Spleen (tissue), 11 donors: ENCODE results near the gene TENM4. TPM values are rescaled to one million over a fixed set of nuclear protein-coding genes. Genes with fewer than 3 reads are reported as not detected.

Source experiments
- DNase-seq: peaks from one replicate; pipeline ENCODE4 v3.0.0-alpha.2; 2020
- H3K27ac ChIP-seq, 8 donors: fragments of 200-600 bp; sonication (generic) in 7 of 8; 1 replicate in 4 of 8; 2 replicates in 4 of 8; pipeline versions ENCODE4 v1.5.0 to v1.8.0; 2016 to 2021; ENCODE audit warnings: inconsistent platforms in 4 of 8, mild to moderate bottlenecking in 4 of 8, moderate library complexity in 1 of 8
- H3K27me3 ChIP-seq, 7 donors: fragments of 200-600 bp; sonication (generic) in 6 of 7; replicated peaks in 1 of 7; 1 replicate in 4 of 7; 2 replicates in 3 of 7; pipeline versions ENCODE4 v1.5.0 to v1.8.0; 2016 to 2021; ENCODE audit warnings: inconsistent platforms in 3 of 7, mild to moderate bottlenecking in 1 of 7
- H3K36me3 ChIP-seq, 6 donors: fragments of 200-600 bp; sonication (generic) in 5 of 6; 1 replicate in 4 of 6; 2 replicates in 2 of 6; pipeline versions ENCODE4 v1.5.0 to v1.8.0; 2016 to 2021; ENCODE audit warnings: inconsistent platforms in 2 of 6
- H3K4me1 ChIP-seq, 6 donors: fragments of 200-600 bp; sonication (generic) in 5 of 6; 1 replicate in 3 of 6; 2 replicates in 3 of 6; pipeline versions ENCODE4 v1.5.0 to v1.8.0; 2016 to 2021; ENCODE audit warnings: inconsistent platforms in 3 of 6
- H3K4me3 ChIP-seq, 8 donors: fragments of 200-600 bp; sonication (generic) in 7 of 8; 1 replicate in 4 of 8; 2 replicates in 4 of 8; pipeline versions ENCODE4 v1.5.0 to v1.8.0; 2016 to 2021; ENCODE audit warnings: inconsistent platforms in 4 of 8, mild to moderate bottlenecking in 4 of 8, moderate library complexity in 2 of 8
- H3K9me3 ChIP-seq, 8 donors: fragments of 200-600 bp; sonication (generic) in 7 of 8; 1 replicate in 4 of 8; 2 replicates in 4 of 8; pipeline versions ENCODE4 v1.5.0 to v1.8.0; 2016 to 2021; ENCODE audit warnings: inconsistent platforms in 4 of 8
- POLR2A ChIP-seq, 3 donors: fragments of 450-650 bp; IDR thresholded peaks; one replicate each; pipeline ENCODE4 v1.5.1; 2017; ENCODE audit warnings: antibody characterized with exemption in 3 of 3, mild to moderate bottlenecking in 1 of 3
- POLR2AphosphoS5 ChIP-seq, 3 donors: sonication (generic); formaldehyde crosslinking; IDR thresholded peaks; one replicate each; pipeline ENCODE4 v1.5.1; 2017; ENCODE audit warnings: antibody characterized with exemption in 3 of 3
- WGBS, 5 donors: extraction: QIAGEN DNeasy Blood & Tissue Kit in 3 of 5; methylation state at CpG; one replicate each; pipeline versions ENCODE4 v1.1.5 to v1.1.7; 2013 to 2018; 5-methylcytosine and 5-hydroxymethylcytosine counted together
- intact Hi-C: fragments of 100-400 bp; cut with DNase I; formaldehyde crosslinking; loops from one replicate; pipeline ENCODE4 v1.15.0; 2023; ENCODE audit warnings: low total_unique reads
- polyA plus RNA-seq, 3 donors: library from polyadenylated mRNA; stranded (reverse); fragments of 200-250 nt; gene quantifications; one replicate each; pipeline ENCODE4 v1.2.1, GENCODE V29; 2013
- total RNA-seq, 7 donors: library from RNA; depleted of rRNA in 3 of 7; stranded (reverse); fragments of >200 nt in 3 of 7; fragmentation: NEBNext Ultra II Directional in 4 of 7; extraction: Animal tissue kit (Norgen Biotek cat#: 25700) in 4 of 7; gene quantifications; one replicate each; pipeline versions ENCODE4 v1.1.0 to v1.2.1, GENCODE V29; 2016 to 2021
- TF ChIP-seq, protein P1 (sequence below), 11 experiments: fragments of 200-600 bp in 7 of 11; fragments of 450-650 bp in 4 of 11; sonication (generic) in 4 of 11; IDR thresholded peaks in 8 of 11; conservative IDR thresholded peaks in 3 of 11; 1 replicate in 7 of 11; 2 replicates in 4 of 11; pipeline versions ENCODE4 v1.4.0 to v1.8.0; 2016 to 2021; ENCODE audit warnings: antibody characterized with exemption in 11 of 11, inconsistent platforms in 4 of 11, mild to moderate bottlenecking in 1 of 11
- donor health status: healthy with polysubstance abuse.
- donor health status: DM: no; HTN: no; CAD: no; lungs with moderate emphysema.
- donor health status: DM: no; HTN: no; CAD: no.
- donor health status: Bipolar disorder and iron deficiency.
- donor health status: healthy.
- donor health status: DM: no; HTN: no; CAD: no.
- donor health status: DM: yes; HTN: yes; CAD: no.

Gene TENM4
- total and polyA plus RNA-seq, 10 donors: 0.09 to 4.5 (median 1.2) TPM

DNA sequence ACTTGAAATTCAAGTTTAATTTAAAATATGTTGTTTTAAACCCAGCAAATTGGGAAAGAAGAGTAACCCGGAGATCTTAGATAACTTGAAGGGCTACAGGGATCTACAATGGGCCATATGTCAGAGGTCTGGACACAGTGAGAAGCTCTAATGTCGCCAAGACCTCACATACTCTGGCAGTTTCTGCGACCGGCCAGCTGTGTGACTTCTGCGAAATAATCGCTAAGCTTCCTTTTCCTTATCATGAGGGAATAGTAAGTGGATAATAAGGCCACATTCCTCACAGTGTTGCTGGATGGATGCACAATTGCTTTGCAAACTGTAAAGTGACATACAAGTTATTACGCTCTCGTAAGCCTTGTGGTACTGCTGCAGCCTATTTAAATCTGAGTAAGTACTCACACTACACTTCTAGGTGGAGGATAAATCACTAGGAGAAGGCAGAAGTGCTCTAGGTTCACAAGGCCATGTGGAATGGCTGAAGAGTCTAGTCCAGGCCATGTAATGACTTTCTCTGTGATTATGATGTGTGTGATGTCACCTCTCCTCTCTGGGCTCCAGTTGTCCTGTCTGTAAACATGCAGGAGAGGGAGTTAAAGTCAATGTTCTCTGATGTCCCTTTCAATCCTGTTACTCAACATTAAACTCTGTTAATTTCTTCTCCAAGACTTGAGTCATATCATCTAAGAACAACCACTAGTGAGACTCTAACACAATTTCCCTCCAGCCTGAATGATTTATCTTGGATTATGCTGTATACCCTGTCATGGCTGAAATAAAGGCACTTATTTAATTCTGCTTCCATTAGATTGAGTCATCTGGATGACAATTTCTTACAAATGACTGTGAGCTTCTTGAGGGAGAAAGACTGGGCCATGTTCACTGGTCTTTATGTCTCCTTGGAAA, 673.5 kb downstream of the TENM4 start:
- TF ChIP-seq, protein P1, sequence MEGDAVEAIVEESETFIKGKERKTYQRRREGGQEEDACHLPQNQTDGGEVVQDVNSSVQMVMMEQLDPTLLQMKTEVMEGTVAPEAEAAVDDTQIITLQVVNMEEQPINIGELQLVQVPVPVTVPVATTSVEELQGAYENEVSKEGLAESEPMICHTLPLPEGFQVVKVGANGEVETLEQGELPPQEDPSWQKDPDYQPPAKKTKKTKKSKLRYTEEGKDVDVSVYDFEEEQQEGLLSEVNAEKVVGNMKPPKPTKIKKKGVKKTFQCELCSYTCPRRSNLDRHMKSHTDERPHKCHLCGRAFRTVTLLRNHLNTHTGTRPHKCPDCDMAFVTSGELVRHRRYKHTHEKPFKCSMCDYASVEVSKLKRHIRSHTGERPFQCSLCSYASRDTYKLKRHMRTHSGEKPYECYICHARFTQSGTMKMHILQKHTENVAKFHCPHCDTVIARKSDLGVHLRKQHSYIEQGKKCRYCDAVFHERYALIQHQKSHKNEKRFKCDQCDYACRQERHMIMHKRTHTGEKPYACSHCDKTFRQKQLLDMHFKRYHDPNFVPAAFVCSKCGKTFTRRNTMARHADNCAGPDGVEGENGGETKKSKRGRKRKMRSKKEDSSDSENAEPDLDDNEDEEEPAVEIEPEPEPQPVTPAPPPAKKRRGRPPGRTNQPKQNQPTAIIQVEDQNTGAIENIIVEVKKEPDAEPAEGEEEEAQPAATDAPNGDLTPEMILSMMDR (IDR thresholded peaks at IDR 0.05 in 8 of 11, conservative IDR thresholded peaks at IDR 0.05 in 3 of 11): no peak
- no peak for TF ChIP-seq POLR2AphosphoS5 (IDR thresholded peaks at IDR 0.05)
- no peak for TF ChIP-seq POLR2A (IDR thresholded peaks at IDR 0.05)
- 84 to 93% (median 92%) methylated on average over 8 of the region's 8 CpGs for WGBS, 5 donors
- no peaks in the 10 kb centered on the region for H3K4me1 ChIP-seq
- no peak overlapping the region for H3K4me3 ChIP-seq
- no peak overlapping the region for H3K27ac ChIP-seq
- H3K36me3 ChIP-seq: no peaks in the 10 kb centered on the region
- peaks cover 0 to 4% (median 0%) of the 10 kb centered on the region in 7 donors for H3K27me3 ChIP-seq
- intact Hi-C loops: no loop called here
- H3K9me3 ChIP-seq: no peaks in the 10 kb centered on the region
- DNase-seq: no peak

DNA sequence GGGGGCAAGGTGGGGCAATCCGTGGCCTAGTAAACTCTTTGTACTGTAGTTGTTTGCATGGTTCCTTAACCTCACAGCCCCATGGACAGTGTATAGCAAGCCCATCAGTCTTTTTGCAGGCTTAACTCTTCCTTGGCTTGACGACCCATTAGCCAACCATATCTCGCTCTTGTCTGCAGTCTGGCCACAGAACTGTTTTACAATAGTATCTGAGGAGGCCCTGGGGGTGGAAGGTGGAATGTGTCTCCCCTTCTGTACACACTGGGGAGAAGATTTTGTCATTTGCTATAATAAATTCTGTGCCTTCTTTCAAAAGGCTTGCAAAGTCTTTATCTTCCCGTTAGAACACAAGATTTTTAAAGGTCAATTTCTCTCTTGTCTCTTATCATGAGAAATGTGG, 675.9 kb downstream of the TENM4 start:
- Histone ChIP-seq H3K9me3 (no peaks in the 10 kb centered on the region), H3K36me3 (no peaks in the 10 kb centered on the region), H3K4me3 (no peak overlapping the region), H3K27ac (no peak overlapping the region), H3K27me3 (peaks cover 0 to 4% (median 0%) of the 10 kb centered on the region in 7 donors), H3K4me1 (no peaks in the 10 kb centered on the region)
- TF ChIP-seq POLR2A (IDR thresholded peaks at IDR 0.05) (no peak), POLR2AphosphoS5 (IDR thresholded peaks at IDR 0.05) (no peak)
- TF ChIP-seq, protein P1 (IDR thresholded peaks at IDR 0.05 in 8 of 11, conservative IDR thresholded peaks at IDR 0.05 in 3 of 11): no peak
- DNase-seq: no peak
- 80 to 84% (median 81%) methylated on average over 4 of the region's 4 CpGs for WGBS, 5 donors
- intact Hi-C loops: no loop called here

DNA sequence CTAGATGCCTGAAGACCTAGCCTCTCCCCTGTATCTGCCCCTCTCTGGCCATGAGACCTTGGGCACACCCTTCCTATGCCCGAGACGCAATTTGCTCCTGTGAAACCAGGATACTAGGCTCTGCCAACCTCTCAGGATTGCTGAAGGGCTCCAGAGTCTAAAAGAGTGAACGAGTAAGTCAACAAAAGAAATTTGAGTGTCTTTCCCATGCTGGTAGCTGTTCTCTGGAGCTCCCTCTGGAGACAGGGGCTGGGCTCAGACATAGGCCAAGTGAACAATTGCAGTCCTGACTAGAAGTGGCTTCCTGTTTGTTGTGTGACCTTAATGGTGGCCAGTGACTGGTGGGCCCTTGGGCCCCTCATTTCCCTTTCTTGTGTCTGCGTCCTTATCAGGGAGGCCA, 677.2 kb downstream of the TENM4 start:
- no peak for DNase-seq
- H3K36me3 ChIP-seq: no peaks in the 10 kb centered on the region
- 64 to 78% (median 68%) methylated on average over 4 of the region's 4 CpGs for WGBS, 5 donors
- H3K27me3 ChIP-seq: no peaks in the 10 kb centered on the region
- no peaks in the 10 kb centered on the region for H3K4me1 ChIP-seq
- no peak overlapping the region for H3K4me3 ChIP-seq
- H3K9me3 ChIP-seq: no peaks in the 10 kb centered on the region
- TF ChIP-seq, protein P1 (IDR thresholded peaks at IDR 0.05 in 8 of 11, conservative IDR thresholded peaks at IDR 0.05 in 3 of 11): no peak
- no peak for TF ChIP-seq POLR2AphosphoS5 (IDR thresholded peaks at IDR 0.05)
- no peak for TF ChIP-seq POLR2A (IDR thresholded peaks at IDR 0.05)
- intact Hi-C loops: no loop called here
- H3K27ac ChIP-seq: no peak overlapping the region

DNA sequence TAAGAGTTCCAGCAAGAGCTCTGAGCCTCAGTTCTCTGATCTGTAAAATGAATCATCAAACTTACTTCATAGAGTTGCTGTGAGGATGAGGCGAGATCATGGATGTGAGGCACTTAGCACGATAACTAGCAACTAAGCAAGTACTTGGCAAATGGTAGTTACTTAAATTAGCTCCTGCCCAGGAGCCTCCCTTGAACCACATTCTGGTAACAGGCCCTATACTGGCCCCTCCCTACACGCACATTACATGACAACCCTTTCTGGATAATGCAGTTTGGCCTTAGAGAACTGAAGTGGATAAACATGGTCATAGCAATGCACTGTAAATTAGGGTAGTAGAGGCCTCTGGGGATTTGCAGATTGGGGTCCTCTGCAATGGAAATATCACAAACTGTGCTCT, 678.7 kb downstream of the TENM4 start:
- H3K36me3 ChIP-seq: no peaks in the 10 kb centered on the region
- H3K4me1 ChIP-seq: no peaks in the 10 kb centered on the region
- intact Hi-C loops: no loop called here
- H3K9me3 ChIP-seq: no peaks in the 10 kb centered on the region
- TF ChIP-seq POLR2AphosphoS5 (IDR thresholded peaks at IDR 0.05) (no peak), POLR2A (IDR thresholded peaks at IDR 0.05) (no peak)
- TF ChIP-seq, protein P1 (IDR thresholded peaks at IDR 0.05 in 8 of 11, conservative IDR thresholded peaks at IDR 0.05 in 3 of 11): no peak
- no peaks in the 10 kb centered on the region for H3K27me3 ChIP-seq
- H3K4me3 ChIP-seq: no peak overlapping the region
- no peak for DNase-seq
- no peak overlapping the region for H3K27ac ChIP-seq
- 82 to 89% (median 84%) methylated on average over 3 of the region's 3 CpGs for WGBS, 5 donors
